ENCODE results near the gene ALDH4A1.

DNA sequence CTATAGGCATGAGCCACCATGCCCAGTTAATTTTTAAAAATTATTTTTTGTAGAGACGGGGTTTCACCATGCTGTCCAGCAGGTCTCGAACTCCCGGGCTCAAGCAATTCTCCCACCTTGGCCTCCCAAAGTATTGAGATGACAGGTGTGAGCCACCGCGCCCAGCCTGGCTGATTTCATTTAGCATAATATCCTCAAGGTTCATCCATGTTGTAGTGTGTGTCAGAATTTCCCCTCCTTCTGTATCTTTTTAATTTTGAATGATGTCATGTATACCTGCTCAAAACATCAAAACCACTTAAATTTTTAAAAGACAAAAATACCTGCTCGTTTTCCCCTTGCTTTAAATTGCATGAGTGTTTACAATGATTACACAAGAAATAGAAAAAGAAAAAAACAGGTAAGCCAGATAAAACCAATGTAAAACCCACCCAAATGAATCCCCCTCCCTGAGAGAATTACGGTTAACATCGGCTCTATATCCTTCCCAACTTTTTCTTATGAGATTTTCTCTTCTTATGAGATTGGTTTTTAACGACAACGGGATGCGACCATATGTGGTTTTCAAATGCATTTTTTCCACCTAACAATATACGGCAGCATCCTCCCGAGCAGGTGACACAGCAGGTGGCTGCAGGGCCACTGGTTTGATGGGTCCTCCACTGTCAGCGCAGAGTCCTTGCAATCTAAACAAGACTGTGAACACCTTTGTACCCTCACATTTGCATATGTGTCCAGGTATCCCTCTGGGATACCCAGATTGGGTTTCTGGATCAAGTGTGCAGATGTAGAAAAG lies 32.0 kb upstream of the ALDH4A1 start:
- TF ChIP-seq, protein P1, sequence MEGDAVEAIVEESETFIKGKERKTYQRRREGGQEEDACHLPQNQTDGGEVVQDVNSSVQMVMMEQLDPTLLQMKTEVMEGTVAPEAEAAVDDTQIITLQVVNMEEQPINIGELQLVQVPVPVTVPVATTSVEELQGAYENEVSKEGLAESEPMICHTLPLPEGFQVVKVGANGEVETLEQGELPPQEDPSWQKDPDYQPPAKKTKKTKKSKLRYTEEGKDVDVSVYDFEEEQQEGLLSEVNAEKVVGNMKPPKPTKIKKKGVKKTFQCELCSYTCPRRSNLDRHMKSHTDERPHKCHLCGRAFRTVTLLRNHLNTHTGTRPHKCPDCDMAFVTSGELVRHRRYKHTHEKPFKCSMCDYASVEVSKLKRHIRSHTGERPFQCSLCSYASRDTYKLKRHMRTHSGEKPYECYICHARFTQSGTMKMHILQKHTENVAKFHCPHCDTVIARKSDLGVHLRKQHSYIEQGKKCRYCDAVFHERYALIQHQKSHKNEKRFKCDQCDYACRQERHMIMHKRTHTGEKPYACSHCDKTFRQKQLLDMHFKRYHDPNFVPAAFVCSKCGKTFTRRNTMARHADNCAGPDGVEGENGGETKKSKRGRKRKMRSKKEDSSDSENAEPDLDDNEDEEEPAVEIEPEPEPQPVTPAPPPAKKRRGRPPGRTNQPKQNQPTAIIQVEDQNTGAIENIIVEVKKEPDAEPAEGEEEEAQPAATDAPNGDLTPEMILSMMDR (conservative IDR thresholded peaks at IDR 0.05; ENCODE audit: low read depth, low read length): no peak
- no peak for TF ChIP-seq EZH2 (IDR thresholded peaks at IDR 0.05; ENCODE audit: borderline replicate concordance, low read depth, low read length, poor library complexity, severe bottlenecking)
